ENCODE data around the gene CFAP53.
"Not testable (repeated sequence)": the region's sequence is repeated elsewhere in the genome, so short reads cannot be mapped to it uniquely, and the experiment has no call there.

The CFAP53 gene

DNA sequence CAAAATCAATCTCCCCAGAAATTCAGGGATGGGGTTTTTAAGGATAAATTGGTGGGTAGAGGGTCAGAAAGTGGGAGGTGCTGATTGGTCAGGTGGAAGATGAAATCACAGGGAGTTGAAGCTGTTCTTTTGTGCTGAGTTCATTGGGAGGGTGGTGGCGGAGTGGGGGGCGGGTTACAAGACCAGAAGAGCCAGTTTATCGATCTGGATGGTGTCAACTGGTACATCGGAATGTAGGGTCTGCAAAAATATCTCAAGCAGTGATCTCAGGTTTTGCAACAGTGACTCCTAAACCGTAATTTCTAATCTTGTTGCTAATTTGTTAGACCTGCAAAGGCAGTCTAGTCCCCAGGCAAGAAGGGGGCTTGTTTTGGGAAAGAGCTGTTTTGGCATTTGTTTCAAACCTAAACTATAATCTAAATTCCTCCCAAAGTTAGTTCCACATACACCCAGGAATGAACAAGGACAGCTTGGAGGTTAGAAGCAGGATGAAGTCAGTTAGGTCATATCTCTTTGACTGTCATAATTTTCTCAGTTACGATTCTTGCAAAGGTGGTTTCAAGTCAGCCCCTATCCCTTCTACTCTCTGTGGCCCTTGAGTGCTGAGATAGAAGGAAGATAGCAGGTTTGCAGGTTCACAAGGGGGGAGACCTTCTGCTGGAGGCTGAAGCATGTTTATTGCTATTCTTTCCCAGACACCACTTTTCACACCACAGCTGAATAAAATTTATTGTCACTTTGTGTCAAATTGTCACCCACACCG is 33.5 kb upstream of the CFAP53 start:
- TF ChIP-seq, protein P1, sequence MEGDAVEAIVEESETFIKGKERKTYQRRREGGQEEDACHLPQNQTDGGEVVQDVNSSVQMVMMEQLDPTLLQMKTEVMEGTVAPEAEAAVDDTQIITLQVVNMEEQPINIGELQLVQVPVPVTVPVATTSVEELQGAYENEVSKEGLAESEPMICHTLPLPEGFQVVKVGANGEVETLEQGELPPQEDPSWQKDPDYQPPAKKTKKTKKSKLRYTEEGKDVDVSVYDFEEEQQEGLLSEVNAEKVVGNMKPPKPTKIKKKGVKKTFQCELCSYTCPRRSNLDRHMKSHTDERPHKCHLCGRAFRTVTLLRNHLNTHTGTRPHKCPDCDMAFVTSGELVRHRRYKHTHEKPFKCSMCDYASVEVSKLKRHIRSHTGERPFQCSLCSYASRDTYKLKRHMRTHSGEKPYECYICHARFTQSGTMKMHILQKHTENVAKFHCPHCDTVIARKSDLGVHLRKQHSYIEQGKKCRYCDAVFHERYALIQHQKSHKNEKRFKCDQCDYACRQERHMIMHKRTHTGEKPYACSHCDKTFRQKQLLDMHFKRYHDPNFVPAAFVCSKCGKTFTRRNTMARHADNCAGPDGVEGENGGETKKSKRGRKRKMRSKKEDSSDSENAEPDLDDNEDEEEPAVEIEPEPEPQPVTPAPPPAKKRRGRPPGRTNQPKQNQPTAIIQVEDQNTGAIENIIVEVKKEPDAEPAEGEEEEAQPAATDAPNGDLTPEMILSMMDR (conservative IDR thresholded peaks at IDR 0.05; ENCODE audit: control insufficient read depth, insufficient read depth, low read depth, low read length) = no peak
- no peak overlapping the region for H3K4me3 ChIP-seq (ENCODE audit: control insufficient read depth, low read depth, low read length)
- DNase-seq (ENCODE audit: low read depth) = no peak

DNA sequence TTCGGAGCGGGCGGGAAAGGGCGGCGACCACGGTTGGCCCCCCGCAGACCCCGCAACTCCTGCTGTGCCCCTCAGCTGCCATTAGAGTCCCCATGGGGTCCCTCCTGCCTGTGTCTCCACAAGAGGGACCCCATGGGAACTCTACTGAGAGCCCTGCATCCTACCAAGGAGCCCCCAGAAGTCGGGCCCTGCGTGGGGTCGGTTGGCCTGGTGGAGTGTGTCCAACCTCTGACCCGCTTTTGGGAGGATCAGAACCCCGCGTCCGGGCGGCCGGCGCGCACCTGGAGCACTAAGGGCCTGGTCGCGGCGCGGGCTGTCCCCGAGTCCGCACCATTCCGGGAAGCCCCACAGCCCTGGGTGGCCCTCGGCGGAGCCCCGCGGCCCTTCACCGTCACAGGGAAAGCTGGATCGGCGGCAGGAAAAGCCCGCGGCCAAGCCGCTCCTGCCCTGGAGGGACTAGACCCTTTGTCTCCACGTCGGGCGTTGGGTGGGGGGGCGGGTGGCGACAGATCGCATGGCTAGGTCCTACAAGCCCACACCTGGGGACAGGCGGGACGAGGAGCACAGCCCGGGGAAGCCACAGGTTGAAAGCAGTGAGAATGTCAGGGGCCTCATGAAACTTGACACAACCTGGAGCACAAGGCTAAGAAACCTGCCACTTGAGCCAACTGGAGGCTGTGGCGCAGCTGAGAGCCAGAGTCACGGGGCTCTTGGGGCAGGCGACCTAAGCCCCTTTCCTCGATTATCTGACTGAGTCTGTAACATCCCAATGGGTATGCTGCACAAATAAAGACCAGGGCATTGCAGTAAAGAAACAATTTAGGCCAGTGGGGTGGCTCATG is 32.4 kb upstream of the CFAP53 start:
- DNase-seq (ENCODE audit: low read depth) = no peak
- TF ChIP-seq, protein P1 (conservative IDR thresholded peaks at IDR 0.05; ENCODE audit: control insufficient read depth, insufficient read depth, low read depth, low read length) = no peak
- peak overlapping the region; percentile 54 for H3K4me3 ChIP-seq (ENCODE audit: control insufficient read depth, low read depth, low read length)

DNA sequence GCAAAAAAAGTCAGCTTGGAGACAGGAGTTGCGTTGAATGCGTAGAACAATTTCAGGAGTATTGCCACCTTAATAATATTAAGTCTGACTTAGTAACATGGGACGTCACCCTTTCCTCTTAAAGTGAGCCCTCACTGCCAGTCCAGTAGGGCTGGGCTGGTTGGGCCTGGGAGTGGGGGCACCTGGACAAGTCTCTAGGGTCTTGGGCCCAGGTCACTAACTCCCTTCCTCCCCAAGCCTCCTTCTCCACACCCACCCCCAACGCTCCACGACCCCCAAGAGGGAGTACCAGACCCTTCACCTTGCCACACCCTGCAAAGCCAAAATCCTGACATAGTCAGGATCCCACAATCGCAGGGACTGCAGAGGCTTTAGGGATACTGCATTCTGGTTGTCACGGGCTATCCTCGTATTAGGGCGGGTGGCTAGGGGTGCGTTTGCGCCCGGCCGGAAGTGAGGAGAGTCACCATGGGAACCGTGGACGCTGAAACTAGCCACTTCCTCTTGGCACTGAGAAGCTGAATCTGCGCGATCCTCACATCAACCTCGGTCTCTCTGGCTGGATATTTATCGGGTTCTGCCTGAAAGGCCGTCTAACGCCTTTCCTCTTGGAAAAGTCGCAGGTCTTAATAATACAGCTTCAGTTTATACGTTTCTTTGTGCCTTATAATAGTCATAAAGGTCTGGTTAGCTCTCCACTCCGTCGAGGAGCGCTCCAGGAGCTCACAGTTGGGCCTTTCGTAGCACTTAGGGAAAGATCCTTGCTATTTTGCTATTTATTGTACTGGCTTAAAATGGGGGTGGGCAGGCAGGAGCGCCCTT is 31.5 kb upstream of the CFAP53 start:
- peak; percentile 76 for DNase-seq (ENCODE audit: low read depth)

DNA sequence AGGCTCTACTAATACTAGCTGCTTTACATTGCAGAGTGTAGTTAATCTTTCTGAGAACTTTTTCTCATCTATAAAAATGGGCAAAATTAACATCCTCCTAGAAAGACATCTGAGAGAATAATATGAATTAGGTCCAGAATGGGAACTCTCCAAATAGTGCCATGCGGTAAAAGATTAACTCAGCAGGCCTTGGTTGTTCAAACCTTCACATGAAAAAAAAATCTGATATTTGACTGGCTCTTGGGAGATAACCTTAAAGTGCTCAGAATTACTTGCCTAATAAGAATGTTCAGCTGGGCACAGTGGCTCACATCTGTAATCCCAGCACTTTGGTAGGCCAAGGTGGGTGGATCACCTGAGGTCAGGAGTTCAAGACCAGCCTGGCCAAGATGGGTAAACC is 26.7 kb upstream of the CFAP53 start:
- TF ChIP-seq, protein P1 (conservative IDR thresholded peaks at IDR 0.05; ENCODE audit: control insufficient read depth, insufficient read depth, low read depth, low read length) = no peak
- no peak overlapping the region for H3K4me3 ChIP-seq (ENCODE audit: control insufficient read depth, low read depth, low read length)
- DNase-seq (ENCODE audit: low read depth) = no peak

More for the DNA sequence above, 31.5 kb upstream of the CFAP53 start:
- TF ChIP-seq, protein P1 (conservative IDR thresholded peaks at IDR 0.05; ENCODE audit: control insufficient read depth, insufficient read depth, low read depth, low read length) = no peak
- H3K4me3 ChIP-seq (ENCODE audit: control insufficient read depth, low read depth, low read length) = peak overlapping the region; percentile 54

DNA sequence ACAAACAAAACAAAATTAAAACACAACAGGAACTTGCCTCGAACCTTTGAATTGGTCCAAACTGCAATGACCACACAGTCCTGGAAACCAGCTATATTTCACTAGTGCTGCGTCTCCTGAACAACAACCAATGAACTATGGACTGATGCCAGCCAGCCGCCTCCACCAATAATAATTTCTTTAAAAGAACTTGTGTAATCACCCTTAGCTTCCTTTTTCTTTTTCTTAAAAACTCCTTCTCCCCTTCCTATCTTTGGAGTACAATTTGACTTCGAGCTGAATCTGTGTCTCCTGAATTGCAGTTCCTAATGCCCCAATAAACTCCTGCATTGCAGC is 22.8 kb upstream of the CFAP53 start:
- no peak overlapping the region for H3K4me3 ChIP-seq (ENCODE audit: control insufficient read depth, low read depth, low read length)
- TF ChIP-seq, protein P1 (conservative IDR thresholded peaks at IDR 0.05; ENCODE audit: control insufficient read depth, insufficient read depth, low read depth, low read length) = no peak
- DNase-seq (ENCODE audit: low read depth) = no peak

DNA sequence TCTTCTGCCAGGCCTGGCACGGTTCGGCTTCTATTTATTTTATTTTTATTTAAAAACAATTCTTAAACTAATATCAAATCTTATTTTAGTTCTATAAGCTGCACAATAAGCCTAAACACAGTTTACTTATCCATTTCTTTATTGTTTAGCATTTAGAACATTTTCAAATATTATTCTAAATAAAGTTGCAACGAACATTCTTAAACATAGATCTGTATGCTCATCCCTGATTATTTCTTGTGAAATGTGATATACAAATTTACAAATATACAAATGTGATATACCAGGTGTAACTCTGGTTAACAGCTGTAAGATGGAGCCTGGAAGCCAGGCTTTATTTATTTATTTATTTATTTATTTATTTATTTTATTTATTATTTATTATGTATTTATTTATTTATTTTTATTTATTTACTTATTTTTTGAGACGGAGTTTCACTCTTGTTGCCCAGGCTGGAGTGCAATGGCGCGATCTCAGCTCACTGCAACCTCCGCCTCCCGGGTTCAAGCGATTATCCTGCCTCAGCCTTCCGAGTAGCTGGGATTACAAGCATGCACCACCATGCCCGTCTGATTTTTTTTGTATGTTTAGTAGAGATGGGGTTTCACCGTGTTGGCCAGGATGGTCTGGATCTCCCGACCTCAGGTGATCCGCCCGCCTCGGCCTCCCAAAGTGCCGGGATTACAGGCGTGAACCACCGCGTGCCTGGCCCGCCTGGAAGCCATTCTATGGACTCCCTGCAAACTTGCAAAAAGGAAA is 22.2 kb upstream of the CFAP53 start:
- peak overlapping the region; percentile 92 for H3K4me3 ChIP-seq (ENCODE audit: control insufficient read depth, low read depth, low read length)
- DNase-seq (ENCODE audit: low read depth) = not testable (repeated sequence)

Measured in fibroblast of mammary gland (primary cell).